H9 (cell line): Measurements from ENCODE around the gene ITPK1. TPM values are rescaled to one million over a fixed set of nuclear protein-coding genes. Genes with fewer than 3 reads are reported as not detected.

Source experiments
- DNase-seq: peaks from one replicate; pipeline ENCODE4 v3.0.0-alpha.2; 2017
- H2AFZ ChIP-seq: one replicate; pipeline ENCODE4 v1.6.1; 2013; ENCODE audit warnings: mild to moderate bottlenecking, low read length, control low read depth, moderate library complexity
- H2AK5ac ChIP-seq: 2 replicates; pipeline ENCODE4 v1.6.1; 2013; ENCODE audit warnings: low read length, control low read depth, mixed read lengths; ENCODE audit not compliant: insufficient read length
- H2BK120ac ChIP-seq: one replicate; pipeline ENCODE4 v1.6.1; 2013; ENCODE audit warnings: low read depth, mild to moderate bottlenecking, low read length, control low read depth, inconsistent platforms; ENCODE audit not compliant: poor library complexity, severe bottlenecking
- H2BK12ac ChIP-seq: 2 replicates; pipeline ENCODE4 v1.6.1; 2013; ENCODE audit warnings: low read length, control low read depth, mixed read lengths, low read depth; ENCODE audit not compliant: insufficient read length
- H2BK15ac ChIP-seq: 2 replicates; pipeline ENCODE4 v1.6.1; 2013; ENCODE audit warnings: low read depth, low read length, control low read depth
- H2BK20ac ChIP-seq: one replicate; pipeline ENCODE4 v1.6.1; 2013; ENCODE audit warnings: low read depth, mild to moderate bottlenecking, low read length, control low read depth, inconsistent platforms; ENCODE audit not compliant: poor library complexity, severe bottlenecking
- H2BK5ac ChIP-seq: 2 replicates; pipeline ENCODE4 v1.6.1; 2013; ENCODE audit warnings: low read length, control low read depth, mixed read lengths; ENCODE audit not compliant: insufficient read length
- H3K14ac ChIP-seq: 2 replicates; pipeline ENCODE4 v1.6.1; 2013; ENCODE audit warnings: low read length, control low read depth; ENCODE audit not compliant: insufficient read depth
- H3K18ac ChIP-seq: 2 replicates; pipeline ENCODE4 v1.6.1; 2013; ENCODE audit warnings: low read depth, mild to moderate bottlenecking, mixed read lengths, low read length, control low read depth; ENCODE audit not compliant: insufficient read length
- H3K23ac ChIP-seq: 2 replicates; pipeline ENCODE4 v1.6.1; 2013; ENCODE audit warnings: low read length, control low read depth, mixed read lengths, low read depth; ENCODE audit not compliant: insufficient read length
- H3K23me2 ChIP-seq: 2 replicates; pipeline ENCODE4 v1.6.1; 2013; ENCODE audit warnings: low read depth, mild to moderate bottlenecking, mixed read lengths, low read length, control low read depth; ENCODE audit not compliant: insufficient read length, poor library complexity, severe bottlenecking
- H3K27ac ChIP-seq: 2 replicates; pipeline ENCODE4 v1.5.1; 2013; ENCODE audit warnings: low read length, control low read depth, mixed read lengths, low read depth; ENCODE audit not compliant: insufficient read length
- H3K27me3 ChIP-seq: 2 replicates; pipeline ENCODE4 v1.6.1; 2013; ENCODE audit warnings: low read length, control low read depth, inconsistent platforms; ENCODE audit not compliant: insufficient read depth
- H3K4ac ChIP-seq: 2 replicates; pipeline ENCODE4 v1.6.1; 2013; ENCODE audit warnings: low read depth, mild to moderate bottlenecking, control low read depth, inconsistent platforms, low read length, moderate library complexity
- H3K4me1 ChIP-seq: 2 replicates; pipeline ENCODE4 v1.6.1; 2013; ENCODE audit warnings: low read length, control low read depth, inconsistent platforms; ENCODE audit not compliant: insufficient read depth
- H3K4me2 ChIP-seq: 2 replicates; pipeline ENCODE4 v1.6.1; 2013; ENCODE audit warnings: low read length, control low read depth, mixed read lengths; ENCODE audit not compliant: insufficient read length, insufficient read depth
- H3K56ac ChIP-seq: 2 replicates; pipeline ENCODE4 v1.6.1; 2013; ENCODE audit warnings: low read depth, mild to moderate bottlenecking, mixed read lengths, low read length, control low read depth; ENCODE audit not compliant: insufficient read length
- H3K79me1 ChIP-seq: 2 replicates; pipeline ENCODE4 v1.6.1; 2013; ENCODE audit warnings: low read depth, mild to moderate bottlenecking, moderate library complexity, low read length, control low read depth, inconsistent platforms; ENCODE audit not compliant: insufficient read depth, poor library complexity, severe bottlenecking
- H3K79me2 ChIP-seq: 2 replicates; pipeline ENCODE4 v1.6.1; 2013; ENCODE audit warnings: low read length, control low read depth, inconsistent platforms; ENCODE audit not compliant: insufficient read depth
- H3K9ac ChIP-seq: 2 replicates; pipeline ENCODE4 v1.6.1; 2013; ENCODE audit warnings: low read length, control low read depth, mixed read lengths; ENCODE audit not compliant: insufficient read length; ENCODE audit errors: extremely low read depth
- H3K9me3 ChIP-seq: one replicate; pipeline ENCODE4 v1.6.1; 2013; ENCODE audit warnings: low read depth, low read length, inconsistent platforms; ENCODE audit not compliant: control insufficient read depth
- H3T11ph ChIP-seq: one replicate; pipeline ENCODE4 v1.6.1; 2013; ENCODE audit warnings: mild to moderate bottlenecking, low read length, control low read depth, inconsistent platforms
- H4K20me1 ChIP-seq: one replicate; pipeline ENCODE4 v1.6.1; 2013; ENCODE audit not compliant: control insufficient read depth, insufficient read length, insufficient read depth
- H4K5ac ChIP-seq: 2 replicates; pipeline ENCODE4 v1.6.1; 2013; ENCODE audit warnings: low read depth, mild to moderate bottlenecking, mixed read lengths, low read length, control low read depth; ENCODE audit not compliant: insufficient read length
- H4K8ac ChIP-seq: replicated peaks from 2 replicates; pipeline ENCODE4 v1.6.1; 2013; ENCODE audit warnings: low read length, control low read depth, mixed read lengths, low read depth; ENCODE audit not compliant: insufficient read length
- H4K91ac ChIP-seq: 2 replicates; pipeline ENCODE4 v1.6.1; 2013; ENCODE audit warnings: low read depth, mild to moderate bottlenecking, moderate library complexity, mixed read lengths, low read length, control low read depth; ENCODE audit not compliant: insufficient read length
- H3K27ac Mint-ChIP-seq, 3 experiments: 2 replicates in 2 of 3; 3 replicates in 1 of 3; pipeline ENCODE4 v1.8.0; 2020 to 2021; ENCODE audit warnings: mixed read lengths in 3 of 3, mild to moderate bottlenecking in 1 of 3, moderate library complexity in 1 of 3
- H3K27me3 Mint-ChIP-seq: 2 replicates; pipeline ENCODE4 v1.8.0; 2021; ENCODE audit warnings: low read depth, mild to moderate bottlenecking, moderate library complexity, mixed read lengths
- H3K36me3 Mint-ChIP-seq, 3 experiments: 2 replicates in 2 of 3; 3 replicates in 1 of 3; pipeline ENCODE4 v1.8.0; 2020 to 2021; ENCODE audit warnings: low read depth in 3 of 3, mixed read lengths in 3 of 3; ENCODE audit not compliant: insufficient read depth in 1 of 3
- H3K4me1 Mint-ChIP-seq, 2 experiments: 2 replicates each; pipeline ENCODE4 v1.8.0; 2020; ENCODE audit warnings: mixed read lengths in 2 of 2
- H3K4me3 Mint-ChIP-seq, 2 experiments: 2 replicates in 1 of 2; 3 replicates in 1 of 2; pipeline ENCODE4 v1.8.0; 2020 to 2021; ENCODE audit warnings: mild to moderate bottlenecking in 2 of 2, mixed read lengths in 2 of 2, moderate library complexity in 1 of 2
- H3K9me3 Mint-ChIP-seq, 2 experiments: 2 replicates in 1 of 2; 3 replicates in 1 of 2; pipeline ENCODE4 v1.8.0; 2020; ENCODE audit warnings: mild to moderate bottlenecking in 2 of 2, mixed read lengths in 2 of 2, moderate library complexity in 1 of 2
- CTCF ChIP-seq: fragments of 200-600 bp; sonication (generic); conservative IDR thresholded peaks from 3 replicates; pipeline ENCODE4 v1.8.0; 2021; ENCODE audit warnings: antibody characterized with exemption, mild to moderate bottlenecking
- WGBS: extraction: QIAGEN DNeasy Blood & Tissue Kit; methylation state at CpG from one replicate; pipeline ENCODE4 v1.1.7; 2013; ENCODE audit warnings: missing lambda C conversion rate, low lambda C conversion rate, mixed read lengths; ENCODE audit not compliant: insufficient read length; ENCODE audit errors: extremely low coverage; 5-methylcytosine and 5-hydroxymethylcytosine counted together
- total RNA-seq: library from RNA; stranded (reverse); gene quantifications from 2 replicates; pipeline ENCODE4 v1.2.1, GENCODE V29; 2021

ITPK1 gene
- total RNA-seq, 1 experiment from 2014 or later: 92.7 TPM

- Histone ChIP-seq H4K20me1 (no peaks in the 10 kb centered on the region), H3K18ac (no peak overlapping the region), H3K9ac (no peak overlapping the region), H3K27me3 (no peaks in the 10 kb centered on the region), H4K8ac (no peak overlapping the region), H2BK12ac (no peak overlapping the region), H3K79me1 (no peaks in the 10 kb centered on the region), H3K14ac (no peak overlapping the region), H2AFZ (no peak overlapping the region), H3K56ac (no peak overlapping the region), H4K5ac (no peak overlapping the region), H3K79me2 (no peaks in the 10 kb centered on the region), H2AK5ac (no peak overlapping the region), H3K4me1 (no peaks in the 10 kb centered on the region), H3K27ac (no peak overlapping the region), H3K4ac (no peak overlapping the region), H3K23me2 (no peaks in the 10 kb centered on the region), H3T11ph (no peak overlapping the region), H2BK15ac (no peak overlapping the region), H3K9me3 (no peaks in the 10 kb centered on the region), H4K91ac (no peak overlapping the region), H2BK20ac (no peak overlapping the region), H2BK120ac (no peak overlapping the region), H2BK5ac (no peak overlapping the region), H3K23ac (no peak overlapping the region), H3K4me2 (no peak overlapping the region)
- H3K4me1 Mint-ChIP-seq: peaks cover 9% of the 10 kb centered on the region in 2 experiments
- no CpG with 5 or more reads among the region's 18 CpGs for WGBS
- peak overlapping the region in 2 of 3 experiments; percentile 22 to 86; a peak in 2 of 7 replicates for H3K27ac Mint-ChIP-seq
- H3K4me3 Mint-ChIP-seq: no peak overlapping the region
- H3K9me3 Mint-ChIP-seq: no peaks in the 10 kb centered on the region; a peak in 1 of 5 replicates
- peaks cover 15 to 39% (median 32%) of the 10 kb centered on the region in 3 experiments; a peak in 6 of 7 replicates for H3K36me3 Mint-ChIP-seq
- H3K27me3 Mint-ChIP-seq: no peaks in the 10 kb centered on the region
- peak; percentile 95 for TF ChIP-seq CTCF
- DNase-seq: peak; percentile 80
Measured at GRCh38 chr14:92951912-92952471, 163.7 kb downstream of the ITPK1 start.
